SK-N-SH treated with all-trans-retinoic acid at 6 μM for 48 hours (cell line): ENCODE measurements around the gene CELSR3.

Experiments used
- ARNTL ChIP-seq: fragments of 450-650 bp; formaldehyde crosslinking; IDR thresholded peaks from 2 replicates; pipeline ENCODE4 v1.5.0; 2020; ENCODE audit warnings: low read depth, mild to moderate bottlenecking, moderate library complexity, borderline replicate concordance
- CSDC2 ChIP-seq: fragments of 250-450 bp; sonication (Bioruptor Pico); IDR thresholded peaks from 2 replicates; pipeline ENCODE4 v1.5.0; 2020; ENCODE audit warnings: mild to moderate bottlenecking, moderate library complexity
- RARB ChIP-seq: fragments of 250-450 bp; sonication (Bioruptor Pico); IDR thresholded peaks from 2 replicates; pipeline ENCODE4 v1.8.0; 2021; ENCODE audit warnings: mild to moderate bottlenecking, moderate library complexity
- SNAI2 ChIP-seq: fragments of 250-450 bp; sonication (Bioruptor Pico); IDR thresholded peaks from 2 replicates; pipeline ENCODE4 v1.5.0; 2020; ENCODE audit warnings: mild to moderate bottlenecking, moderate library complexity
- TCF4 ChIP-seq: fragments of 250-450 bp; sonication (Bioruptor Pico); IDR thresholded peaks from 2 replicates; pipeline ENCODE4 v1.8.0; 2021; ENCODE audit warnings: mild to moderate bottlenecking, moderate library complexity, borderline replicate concordance
- ZNF565 ChIP-seq: fragments of 450-650 bp; formaldehyde crosslinking; conservative IDR thresholded peaks from 2 replicates; pipeline ENCODE4 v1.5.0; 2020; ENCODE audit warnings: low read depth, mild to moderate bottlenecking, moderate library complexity
- TF ChIP-seq, protein P1 (sequence below): fragments of 250-450 bp; sonication (Bioruptor Pico); IDR thresholded peaks from 2 replicates; pipeline ENCODE4 v1.8.0; 2021; ENCODE audit warnings: low read depth, mild to moderate bottlenecking, moderate library complexity, borderline replicate concordance

DNA sequence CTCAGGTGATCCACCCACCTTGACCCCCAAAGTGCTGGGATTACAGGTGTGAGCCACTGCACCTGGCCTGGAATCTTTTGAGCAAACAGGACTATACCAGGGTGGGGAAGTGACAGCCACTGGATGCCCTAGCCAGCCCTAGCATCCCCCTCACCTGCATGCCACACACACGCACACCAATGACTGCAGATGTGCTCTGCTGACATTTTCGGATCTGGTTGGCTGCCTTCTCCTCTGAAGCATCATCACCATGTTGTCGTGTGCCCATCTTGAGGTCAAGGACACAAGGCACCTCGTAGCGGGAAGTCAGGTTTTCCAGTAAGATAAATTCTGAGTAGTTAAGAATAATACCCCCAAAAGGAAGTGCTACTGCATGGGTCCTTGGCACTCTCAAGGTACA, 26.7 kb upstream of the CELSR3 start:
- TF ChIP-seq, protein P1, sequence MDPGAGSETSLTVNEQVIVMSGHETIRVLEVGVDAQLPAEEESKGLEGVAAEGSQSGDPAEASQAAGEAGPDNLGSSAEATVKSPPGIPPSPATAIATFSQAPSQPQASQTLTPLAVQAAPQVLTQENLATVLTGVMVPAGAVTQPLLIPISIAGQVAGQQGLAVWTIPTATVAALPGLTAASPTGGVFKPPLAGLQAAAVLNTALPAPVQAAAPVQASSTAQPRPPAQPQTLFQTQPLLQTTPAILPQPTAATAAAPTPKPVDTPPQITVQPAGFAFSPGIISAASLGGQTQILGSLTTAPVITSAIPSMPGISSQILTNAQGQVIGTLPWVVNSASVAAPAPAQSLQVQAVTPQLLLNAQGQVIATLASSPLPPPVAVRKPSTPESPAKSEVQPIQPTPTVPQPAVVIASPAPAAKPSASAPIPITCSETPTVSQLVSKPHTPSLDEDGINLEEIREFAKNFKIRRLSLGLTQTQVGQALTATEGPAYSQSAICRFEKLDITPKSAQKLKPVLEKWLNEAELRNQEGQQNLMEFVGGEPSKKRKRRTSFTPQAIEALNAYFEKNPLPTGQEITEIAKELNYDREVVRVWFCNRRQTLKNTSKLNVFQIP (CRISPR knock-in tag), result no peak
- TF ChIP-seq CSDC2 (CRISPR knock-in tag) (no peak), TCF4 (no peak), RARB (no peak), ARNTL (CRISPR knock-in tag) (no peak), SNAI2 (CRISPR knock-in tag) (no peak), ZNF565 (CRISPR knock-in tag) (no peak)
